ENCODE results near the gene ZNF143.
"Not testable (repeated sequence)": the region's sequence is repeated elsewhere in the genome, so short reads cannot be mapped to it uniquely, and the experiment has no call there.

ZNF143 gene

GRCh38 chr11:9549216-9549615 is 88.4 kb downstream of the ZNF143 start:
- DNase-seq (ENCODE audit: low read depth) = not testable (repeated sequence)

- DNase-seq (ENCODE audit: low read depth) = no peak
Measured at GRCh38 chr11:9550191-9550628, 89.4 kb downstream of the ZNF143 start.

- DNase-seq (ENCODE audit: low read depth) = no peak
Measured at GRCh38 chr11:9561279-9561982, 100.6 kb downstream of the ZNF143 start.

GRCh38 chr11:9562716-9563115 is 101.9 kb downstream of the ZNF143 start:
- no peak for DNase-seq (ENCODE audit: low read depth)

- no peak for DNase-seq (ENCODE audit: low read depth)
Measured at GRCh38 chr11:9563196-9563730, 102.5 kb downstream of the ZNF143 start.

- DNase-seq (ENCODE audit: low read depth) = peak; percentile 33
Measured at GRCh38 chr11:9565822-9566560, 105.2 kb downstream of the ZNF143 start.

GRCh38 chr11:9566561-9567063 is 105.8 kb downstream of the ZNF143 start:
- DNase-seq (ENCODE audit: low read depth) = no peak

GRCh38 chr11:9567401-9567800 is 106.6 kb downstream of the ZNF143 start:
- DNase-seq (ENCODE audit: low read depth) = no peak

GRCh38 chr11:9568161-9568853 is 107.5 kb downstream of the ZNF143 start:
- DNase-seq (ENCODE audit: low read depth) = no peak

- DNase-seq (ENCODE audit: low read depth) = no peak
Measured at GRCh38 chr11:9568854-9569587, 108.2 kb downstream of the ZNF143 start.

GRCh38 chr11:9569588-9570164 is 108.9 kb downstream of the ZNF143 start:
- no peak for DNase-seq (ENCODE audit: low read depth)

- no peak for DNase-seq (ENCODE audit: low read depth)
Measured at GRCh38 chr11:9570313-9571025, 109.7 kb downstream of the ZNF143 start.

- DNase-seq (ENCODE audit: low read depth) = no peak
Measured at GRCh38 chr11:9571071-9571762, 110.4 kb downstream of the ZNF143 start.

GRCh38 chr11:9571763-9572115 is 110.9 kb downstream of the ZNF143 start:
- no peak for DNase-seq (ENCODE audit: low read depth)

GRCh38 chr11:9573052-9573774 is 112.4 kb downstream of the ZNF143 start, which contains the start of gene WEE1:
Gene WEE1, plus strand, starts transcription at chr11:9573670. Its CDS starts 264 bp downstream, at chr11:9573934.
- DNase-seq (ENCODE audit: low read depth) = peak; percentile 94

- peak; percentile 6 for DNase-seq (ENCODE audit: low read depth)
Measured at GRCh38 chr11:9573775-9574621, 113.2 kb downstream of the ZNF143 start.

GRCh38 chr11:9574622-9575259 is 113.9 kb downstream of the ZNF143 start:
- DNase-seq (ENCODE audit: low read depth) = peak; percentile 4

Measured in activated gamma-delta T cell treated with anti-CD3 and anti-CD28 coated beads, Interleukin-2, amount 50 U/mL, for 16 hours (primary cell).